AG04450 (cell line): ENCODE data around the gene PTPRE. TPM values are rescaled to one million over a fixed set of nuclear protein-coding genes. Genes with fewer than 3 reads are reported as not detected.

ENCODE experiments used
- CTCF ChIA-PET: fragments of 300-600, 350-600 bp; formaldehyde crosslinking; extraction: SDS; loops from one replicate; lab custom pipeline; 2022; ENCODE audit warnings: antibody characterized with exemption, inconsistent platforms; lab: Charles Lee
- POLR2A ChIA-PET: fragments of 350-600 bp; formaldehyde crosslinking; extraction: SDS; loops from one replicate; lab custom pipeline; 2021; ENCODE audit warnings: antibody characterized with exemption, inconsistent platforms; lab: Yijun Ruan, JAX
- DNase-seq: peaks from one replicate; pipeline ENCODE4 v3.0.0-alpha.2; 2011; ENCODE audit warnings: low read depth, low spot score
- H3K27ac ChIP-seq: one replicate; pipeline ENCODE4 v1.5.1; 2012; ENCODE audit warnings: low read depth, low read length, control low read depth
- H3K27me3 ChIP-seq: one replicate; pipeline ENCODE4 v1.6.0; 2012; ENCODE audit warnings: low read length; ENCODE audit not compliant: control insufficient read depth, insufficient read depth
- H3K4me3 ChIP-seq: 2 replicates; pipeline ENCODE4 v1.5.1; 2011; ENCODE audit warnings: mild to moderate bottlenecking, low read depth, low read length, control low read depth
- H3K9me3 ChIP-seq: 2 replicates; pipeline ENCODE4 v1.5.1; 2012; ENCODE audit warnings: low read length; ENCODE audit not compliant: control insufficient read depth, insufficient read depth
- polyA plus RNA-seq: library from polyadenylated mRNA; depleted of rRNA; stranded (reverse); fragments of >200 nt; gene quantifications from 2 replicates; pipeline ENCODE4 v1.2.3, GENCODE V29; 2011
- TF ChIP-seq, protein P1 (sequence below): IDR thresholded peaks from 2 replicates; pipeline ENCODE4 v1.5.1; 2011; ENCODE audit warnings: low read depth, low read length, control low read depth, inconsistent platforms

Gene PTPRE
- polyA plus RNA-seq, 1 experiment, result 0.38 TPM

DNA sequence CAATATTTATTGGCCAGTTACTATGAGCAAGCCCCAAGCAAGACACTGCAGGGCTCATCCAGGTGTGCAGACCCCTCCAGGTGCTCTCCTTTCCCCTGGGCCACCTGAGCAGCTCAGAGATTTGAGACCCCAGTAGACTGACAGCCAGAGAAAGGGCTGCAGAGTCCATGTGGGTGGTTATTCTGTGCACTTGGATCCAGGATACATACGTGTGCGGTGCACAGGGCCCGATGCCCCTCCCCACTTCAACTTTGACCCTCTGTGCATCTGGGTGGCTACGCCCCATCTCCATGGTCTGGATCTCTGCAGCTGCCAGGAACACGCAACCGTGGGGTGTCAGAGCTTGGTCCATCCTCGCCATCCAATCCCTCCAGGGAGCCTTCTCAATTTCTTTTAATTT is 146.5 kb downstream of the PTPRE start:
- Histone ChIP-seq H3K4me3 (no peak overlapping the region), H3K9me3 (no peaks in the 10 kb centered on the region), H3K27ac (no peak overlapping the region), H3K27me3 (peaks cover 4% of the 10 kb centered on the region)
- CTCF ChIA-PET, result interaction anchor here (0.8 kb wide), 1 partner anchor 16 kb away, joined by 4 read pairs; no protein-coding TSS in a partner anchor
- no peak for DNase-seq
- POLR2A ChIA-PET, result no interaction called here
- TF ChIP-seq, protein P1, sequence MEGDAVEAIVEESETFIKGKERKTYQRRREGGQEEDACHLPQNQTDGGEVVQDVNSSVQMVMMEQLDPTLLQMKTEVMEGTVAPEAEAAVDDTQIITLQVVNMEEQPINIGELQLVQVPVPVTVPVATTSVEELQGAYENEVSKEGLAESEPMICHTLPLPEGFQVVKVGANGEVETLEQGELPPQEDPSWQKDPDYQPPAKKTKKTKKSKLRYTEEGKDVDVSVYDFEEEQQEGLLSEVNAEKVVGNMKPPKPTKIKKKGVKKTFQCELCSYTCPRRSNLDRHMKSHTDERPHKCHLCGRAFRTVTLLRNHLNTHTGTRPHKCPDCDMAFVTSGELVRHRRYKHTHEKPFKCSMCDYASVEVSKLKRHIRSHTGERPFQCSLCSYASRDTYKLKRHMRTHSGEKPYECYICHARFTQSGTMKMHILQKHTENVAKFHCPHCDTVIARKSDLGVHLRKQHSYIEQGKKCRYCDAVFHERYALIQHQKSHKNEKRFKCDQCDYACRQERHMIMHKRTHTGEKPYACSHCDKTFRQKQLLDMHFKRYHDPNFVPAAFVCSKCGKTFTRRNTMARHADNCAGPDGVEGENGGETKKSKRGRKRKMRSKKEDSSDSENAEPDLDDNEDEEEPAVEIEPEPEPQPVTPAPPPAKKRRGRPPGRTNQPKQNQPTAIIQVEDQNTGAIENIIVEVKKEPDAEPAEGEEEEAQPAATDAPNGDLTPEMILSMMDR, result no peak

DNA sequence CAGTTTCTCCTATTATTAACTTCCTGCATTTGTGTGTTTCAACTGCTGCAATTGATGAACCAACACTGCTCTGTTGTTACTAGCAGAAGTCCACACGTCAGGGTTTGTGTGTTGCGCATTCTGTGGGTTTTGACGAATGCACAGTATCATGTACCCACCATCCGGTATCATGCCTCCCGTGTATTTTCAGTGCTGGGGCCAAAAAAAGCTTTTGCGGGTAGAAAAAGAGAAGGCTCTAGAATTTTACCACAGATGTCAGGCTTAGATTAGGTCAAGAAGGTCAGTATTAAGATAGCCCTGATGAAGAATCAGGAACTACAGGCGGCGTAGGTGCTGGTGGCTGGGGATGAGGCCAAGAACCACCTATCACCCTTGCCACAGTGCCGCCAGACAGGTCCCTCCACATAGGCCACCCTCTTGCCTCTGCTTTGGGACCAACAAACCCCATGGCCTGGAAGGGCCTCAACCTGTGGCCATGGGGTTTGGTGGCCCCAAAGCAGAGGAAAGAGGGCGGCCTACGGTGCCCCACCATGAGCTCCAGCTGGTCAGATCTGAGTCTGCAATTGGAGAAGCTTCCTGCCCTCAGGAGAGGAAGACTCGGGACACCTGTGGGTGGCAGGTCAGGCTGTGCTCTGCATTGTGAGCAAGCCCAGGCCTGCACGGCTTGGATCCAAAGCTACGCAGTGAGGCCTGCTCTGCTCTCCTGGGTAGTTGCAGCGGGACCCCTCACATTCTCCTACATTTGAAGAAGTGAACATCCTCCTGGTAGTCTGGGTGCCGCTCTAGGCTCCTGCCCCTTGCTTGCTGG is 147.5 kb downstream of the PTPRE start:
- no peak for DNase-seq
- H3K4me3 ChIP-seq, result no peak overlapping the region
- no peaks in the 10 kb centered on the region; the same call in 1 of the 2 replicates for H3K9me3 ChIP-seq
- ChIA-PET POLR2A (no interaction called here), CTCF (interaction anchor here (1.3 kb wide), 1 partner anchor 19 kb away, joined by 6 read pairs; no protein-coding TSS in a partner anchor)
- TF ChIP-seq, protein P1, result no peak
- H3K27ac ChIP-seq, result no peak overlapping the region
- H3K27me3 ChIP-seq, result no peaks in the 10 kb centered on the region

DNA sequence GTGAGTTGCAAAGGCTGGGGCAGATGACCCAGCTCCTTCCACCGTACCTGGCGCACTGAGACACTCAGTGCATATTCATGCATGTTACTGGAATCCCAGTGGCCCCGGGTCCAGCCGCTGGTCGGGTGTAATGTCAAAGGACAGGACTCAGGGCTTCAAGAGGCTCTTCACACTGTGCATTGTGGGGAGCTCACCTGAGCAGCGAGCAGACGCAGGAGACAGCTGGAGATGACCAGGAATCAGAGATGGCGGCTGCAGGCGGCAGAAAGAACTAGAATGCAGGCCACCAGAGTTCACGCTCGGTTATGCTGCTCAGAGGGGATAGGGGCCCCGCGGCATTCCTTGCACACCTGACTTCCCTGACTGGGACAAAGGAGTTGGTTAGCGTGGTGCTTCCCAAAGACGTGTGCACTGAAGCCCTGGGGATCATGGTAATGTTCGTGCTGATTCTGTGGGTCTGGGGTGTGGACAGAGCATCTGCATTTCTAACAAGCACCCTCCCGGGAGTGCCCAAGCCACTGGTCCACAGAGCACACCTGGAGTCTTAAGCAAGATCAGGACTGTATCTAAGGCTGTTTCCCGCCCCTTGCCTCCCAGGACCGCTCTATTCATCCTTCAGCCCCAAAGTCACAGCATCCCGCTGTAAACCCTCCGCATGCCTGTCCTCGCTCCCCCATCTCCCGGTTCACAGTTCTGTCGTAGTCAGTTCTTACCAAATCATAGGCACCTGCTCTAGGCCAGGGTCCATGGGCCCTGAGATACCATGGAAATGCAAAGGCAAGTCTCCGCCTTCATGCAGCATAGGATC is 148.4 kb downstream of the PTPRE start:
- Histone ChIP-seq H3K27me3 (no peaks in the 10 kb centered on the region), H3K27ac (no peak overlapping the region), H3K4me3 (no peak overlapping the region), H3K9me3 (no peaks in the 10 kb centered on the region; the same call in 1 of the 2 replicates)
- POLR2A ChIA-PET, result no interaction called here
- CTCF ChIA-PET, result interaction anchor here (1.3 kb wide), 1 partner anchor 20 kb away, joined by 6 read pairs; no protein-coding TSS in a partner anchor
- TF ChIP-seq, protein P1, result no peak
- no peak for DNase-seq

DNA sequence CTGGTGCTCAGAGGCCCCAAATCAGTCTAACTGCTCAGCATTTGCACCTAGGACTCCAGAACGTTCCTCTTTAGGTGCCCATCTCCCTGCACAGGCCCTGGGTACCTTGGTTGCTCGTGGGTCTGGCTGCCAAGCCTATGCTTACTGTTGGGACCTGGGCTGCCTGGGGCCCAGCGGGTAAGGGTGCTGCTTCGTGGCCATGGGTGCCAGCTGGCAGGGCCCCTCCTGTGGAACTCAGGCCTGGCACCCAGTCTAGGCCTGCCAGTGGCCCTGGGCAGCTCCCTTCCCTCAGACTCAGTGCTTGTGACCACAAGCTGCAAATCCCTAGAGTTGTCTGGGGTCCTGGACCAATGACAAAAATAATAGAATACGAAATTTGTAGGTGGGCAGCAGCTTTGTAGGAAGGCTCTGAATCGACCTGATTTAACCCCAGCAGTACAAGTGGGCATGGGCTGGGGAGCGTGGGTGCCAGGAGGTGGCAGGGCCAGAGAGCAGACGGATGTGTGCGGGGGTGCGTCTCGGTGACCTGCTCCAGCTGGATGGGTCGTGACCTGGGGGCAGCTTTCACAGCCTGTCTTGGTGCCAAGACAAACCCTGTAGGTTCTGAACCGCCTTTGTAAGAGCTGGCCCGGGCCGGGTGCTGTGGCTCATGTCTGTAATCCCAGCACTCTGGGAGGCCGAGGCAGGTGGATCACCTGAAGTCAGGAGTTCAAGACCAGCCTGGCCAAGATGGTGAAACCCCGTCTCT is 149.6 kb downstream of the PTPRE start:
- ChIA-PET CTCF (interaction anchor here (2.2 kb wide), 1 partner anchor 13 kb away, joined by 8 read pairs; no protein-coding TSS in a partner anchor), POLR2A (no interaction called here)
- no peak for DNase-seq
- TF ChIP-seq, protein P1, result no peak
- Histone ChIP-seq H3K4me3 (no peak overlapping the region), H3K9me3 (no peaks in the 10 kb centered on the region; the same call in 1 of the 2 replicates), H3K27ac (no peak overlapping the region), H3K27me3 (no peaks in the 10 kb centered on the region)
